Left ventricle myocardium superior (tissue), 1 donor: Measurements from ENCODE around the gene ENDOG. TPM values are rescaled to one million over a fixed set of nuclear protein-coding genes. Genes with fewer than 3 reads are reported as not detected.
"Not testable (repeated sequence)": the region's sequence is repeated elsewhere in the genome, so short reads cannot be mapped to it uniquely, and the experiment has no call there.

Experiments used
- ATAC-seq: fragments of 200-7000 bp; cut with Tn5 transposase; one replicate; pipeline ENCODE4 v1.9.1; 2020; ENCODE audit warnings: mild to moderate bottlenecking, moderate library complexity
- DNase-seq: peaks from one replicate; pipeline ENCODE4 v3.0.0-alpha.2; 2020
- intact Hi-C: fragments of 100-400 bp; cut with micrococcal nuclease; formaldehyde crosslinking; loops from one replicate; pipeline ENCODE4 v1.11.0; 2022
- total RNA-seq: library from RNA; stranded (reverse); fragmentation: NEBNext Ultra II Directional; extraction: Animal tissue kit (Norgen Biotek cat#: 25700); gene quantifications from one replicate; pipeline ENCODE4 v1.2.1, GENCODE V29; 2021
- donor health status: DM: no; HTN: yes; CAD: no; lungs with severe emphysema.

Gene ENDOG
- total RNA-seq, 1 donor from 2014 or later, result 88.5 TPM

- intact Hi-C loops, ATAC-seq, DNase-seq: not testable (repeated sequence)
Measured at GRCh38 chr9:128851024-128851423, 32.7 kb downstream of the ENDOG start.

DNA sequence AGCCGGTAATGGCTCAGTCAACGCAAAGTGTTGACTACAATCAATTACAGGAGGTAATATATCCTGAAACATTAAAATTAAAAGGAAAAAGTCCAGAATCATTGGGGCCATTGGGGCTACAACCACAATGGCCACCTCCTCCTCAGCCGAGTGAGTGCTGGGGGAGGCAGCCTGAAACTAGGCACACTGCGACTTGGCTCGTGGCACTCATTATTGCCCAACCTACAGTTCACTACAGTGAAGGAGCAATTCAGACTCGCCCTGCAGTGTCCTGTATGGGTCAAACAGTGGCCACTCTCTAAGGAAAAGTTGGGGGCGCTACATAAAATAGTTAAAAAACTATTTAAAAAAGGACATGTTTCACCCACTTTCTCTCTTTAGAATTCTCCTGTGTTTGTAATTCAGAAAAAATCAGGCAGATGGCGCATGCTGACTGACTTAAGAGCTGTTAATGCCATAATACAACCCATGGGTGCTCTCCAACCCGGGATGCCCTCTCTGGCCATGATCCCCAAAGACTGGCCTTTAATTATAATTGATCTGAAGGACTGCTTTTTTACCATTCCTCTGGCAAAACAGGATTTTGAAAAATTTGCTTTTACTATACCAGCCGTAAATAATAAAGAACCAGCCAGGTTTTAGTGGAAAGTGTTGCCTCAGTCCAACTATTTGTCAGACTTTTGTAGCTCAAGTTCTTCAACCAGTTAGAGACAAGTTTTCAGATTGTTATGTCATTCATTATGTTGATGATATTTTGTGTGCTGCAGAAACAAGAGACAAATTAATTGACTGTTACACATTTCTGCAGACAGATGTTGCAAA is 33.7 kb downstream of the ENDOG start:
- ATAC-seq, intact Hi-C loops, DNase-seq: not testable (repeated sequence)

DNA sequence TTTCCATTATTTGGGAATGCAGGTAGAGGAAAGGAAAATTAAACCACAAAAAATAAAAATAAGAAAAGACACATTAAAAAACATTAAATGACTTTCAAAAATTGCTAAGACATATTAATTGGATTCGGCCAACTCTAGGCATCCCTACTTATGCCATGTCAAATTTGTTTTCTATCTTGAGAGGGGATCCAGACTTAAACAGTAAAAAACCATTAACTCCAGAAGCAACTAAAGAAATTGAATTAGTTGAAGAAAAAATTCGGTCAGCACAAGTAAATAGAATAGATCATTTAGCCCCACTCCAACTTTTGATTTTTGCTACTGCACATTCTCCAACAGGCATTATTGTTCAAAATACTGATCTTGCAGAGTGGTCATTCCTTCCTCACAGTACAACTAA is 34.3 kb downstream of the ENDOG start:
- intact Hi-C loops, DNase-seq, ATAC-seq: not testable (repeated sequence)

GRCh38 chr9:128854454-128854853 is 36.2 kb downstream of the ENDOG start:
- intact Hi-C loops, DNase-seq, ATAC-seq: not testable (repeated sequence)

DNA sequence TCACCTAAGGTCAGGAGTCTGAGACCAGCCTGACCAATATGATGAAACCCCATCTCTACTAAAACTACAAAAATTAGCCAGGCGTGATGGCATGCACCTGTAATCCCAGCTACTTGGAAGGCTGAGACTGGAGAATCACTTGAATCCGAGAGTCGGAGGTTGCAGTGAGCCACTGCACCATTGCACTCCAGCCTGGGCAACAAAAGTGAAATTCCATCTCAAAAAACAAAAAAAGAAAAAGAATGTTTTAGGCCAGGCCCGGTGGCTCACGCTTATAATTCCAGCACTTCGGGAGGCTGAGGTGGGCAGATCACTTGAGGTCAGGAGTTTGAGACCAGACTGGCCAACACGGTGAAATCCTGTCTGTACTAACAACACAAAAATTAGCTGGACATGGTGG is 40.2 kb downstream of the ENDOG start:
- intact Hi-C loops, DNase-seq, ATAC-seq: not testable (repeated sequence)

GRCh38 chr9:128860937-128861336 is 42.6 kb downstream of the ENDOG start:
- DNase-seq, result no peak
- ATAC-seq, result no peak
- intact Hi-C loops, result loop anchor here (5.0 kb wide), 1 partner anchor 66 kb away; no protein-coding TSS in a partner anchor

DNA sequence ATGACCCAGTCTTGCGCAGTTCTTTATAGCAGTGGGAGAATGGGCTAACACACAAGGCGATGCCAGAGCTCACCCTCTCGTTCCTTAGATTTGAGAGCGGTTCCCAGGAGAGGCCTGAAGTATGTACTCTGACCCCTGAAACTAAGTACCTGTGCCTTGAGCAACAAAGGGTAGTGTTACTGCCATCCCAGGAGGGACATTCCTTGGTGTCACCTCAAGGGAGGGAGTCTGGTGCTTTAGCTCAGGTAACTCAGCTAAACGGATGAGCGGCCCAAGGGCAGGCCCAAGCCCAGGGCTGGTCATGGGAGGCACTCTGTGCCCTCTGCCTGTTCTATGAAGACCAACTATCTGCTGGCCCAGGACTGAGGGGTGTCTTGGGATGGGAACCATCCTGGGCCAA is 43.2 kb downstream of the ENDOG start:
- no peak for ATAC-seq
- DNase-seq, result no peak
- intact Hi-C loops, result loop anchor here (5.0 kb wide), 1 partner anchor 66 kb away; no protein-coding TSS in a partner anchor

GRCh38 chr9:128862401-128862851 is 44.1 kb downstream of the ENDOG start:
- peak; percentile 61 for DNase-seq
- ATAC-seq, result peak; percentile 78
- intact Hi-C loops, result loop anchor here (5.0 kb wide), 1 partner anchor 65 kb away; no protein-coding TSS in a partner anchor

- intact Hi-C loops, result loop anchor here (5.0 kb wide), 1 partner anchor 64 kb away; no protein-coding TSS in a partner anchor
- ATAC-seq, result peak; percentile 84
Measured at GRCh38 chr9:128863647-128864046, 45.3 kb downstream of the ENDOG start.

GRCh38 chr9:128870128-128870940 is 52.0 kb downstream of the ENDOG start:
- DNase-seq (no peak), ATAC-seq (no peak)
- intact Hi-C loops, result no loop called here

More at GRCh38 chr9:128863647-128864046, 45.3 kb downstream of the ENDOG start:
- peak; percentile 86 for DNase-seq

- not testable (repeated sequence) for DNase-seq, ATAC-seq
Measured at GRCh38 chr9:128870941-128871265, 52.6 kb downstream of the ENDOG start.

More at GRCh38 chr9:128870941-128871265, 52.6 kb downstream of the ENDOG start:
- intact Hi-C loops, result not testable (repeated sequence)

Other genes starting within 250 kb of the ENDOG start
- 36.8 TPM for gene DYNC2I2, start 161.7 kb upstream of the ENDOG start, total RNA-seq
- 201 TPM for gene SET, start 129.3 kb upstream of the ENDOG start, total RNA-seq
- gene PKN3, start 116.0 kb upstream of the ENDOG start, total RNA-seq, result 5.9 TPM
- 5.7 TPM for gene ZDHHC12, start 94.4 kb upstream of the ENDOG start, total RNA-seq
- 58.5 TPM for gene ZER1, start 46.6 kb upstream of the ENDOG start, total RNA-seq
- 19.9 TPM for gene TBC1D13, start 31.2 kb upstream of the ENDOG start, total RNA-seq
- 13.5 TPM for gene SPOUT1, start 11.3 kb downstream of the ENDOG start, total RNA-seq
- gene KYAT1, start 63.5 kb downstream of the ENDOG start, total RNA-seq, result 16.6 TPM
- gene LRRC8A, start 63.6 kb downstream of the ENDOG start, total RNA-seq, result 21.6 TPM
- gene PHYHD1, start 102.5 kb downstream of the ENDOG start, total RNA-seq, result 39.7 TPM
- 8.0 TPM for gene DOLK, start 129.1 kb downstream of the ENDOG start, total RNA-seq
- 17.4 TPM for gene NUP188, start 129.2 kb downstream of the ENDOG start, total RNA-seq
- 35.3 TPM for gene SH3GLB2, start 209.8 kb downstream of the ENDOG start, total RNA-seq
- 39.0 TPM for gene MIGA2, start 218.1 kb downstream of the ENDOG start, total RNA-seq